Endothelial cell of umbilical vein (primary cell): Measurements from ENCODE around the gene KCNIP3. TPM values are rescaled to one million over a fixed set of nuclear protein-coding genes. Genes with fewer than 3 reads are reported as not detected.

Source experiments
- BruUV-seq: library from RNA; stranded (reverse); fragments of 400-500 nt; replicated peaks from 2 replicates; lab custom pipeline; 2021; lab: Mats Ljungman, UMichigan
- CTCF ChIA-PET: fragments of 300-600, 350-600 bp; sonication (Branson Sonifier 250); formaldehyde crosslinking; loops from one replicate; lab custom pipeline; 2021; ENCODE audit warnings: antibody characterized with exemption, inconsistent platforms; lab: Charles Lee
- POLR2A ChIA-PET: fragments of 300-600, 350-600 bp; sonication (Branson Sonifier 250); formaldehyde crosslinking; loops from one replicate; lab custom pipeline; 2021; ENCODE audit warnings: antibody characterized with exemption, inconsistent platforms; lab: Charles Lee
- DNase-seq: peaks from one replicate; pipeline ENCODE4 v3.0.0-alpha.2; 2011; ENCODE audit warnings: low read depth, low spot score
- FAIRE-seq: peaks from 2 replicates; lab custom pipeline; 2011; peaks lifted over from hg19 to GRCh38; lab: Jason Lieb, UNC
- H2AFZ ChIP-seq: 2 replicates; pipeline ENCODE4 v1.6.0; 2012; ENCODE audit warnings: low read depth, low read length, control low read depth, inconsistent platforms
- H3K27ac ChIP-seq: 2 replicates; pipeline ENCODE4 v1.5.1; 2011; ENCODE audit warnings: low read depth, mild to moderate bottlenecking, control low read depth, low read length, moderate library complexity; ENCODE audit not compliant: insufficient read depth
- H3K27me3 ChIP-seq, 2 experiments: 2 replicates each; pipeline versions ENCODE4 v1.6.0 to v1.6.1; 2011; ENCODE audit warnings: low read length in 2 of 2, mixed read lengths in 1 of 2; ENCODE audit not compliant: control insufficient read depth in 2 of 2, insufficient read depth in 2 of 2
- H3K36me3 ChIP-seq, 2 experiments: 2 replicates in 1 of 2; 3 replicates in 1 of 2; pipeline ENCODE4 v1.5.1; 2011; ENCODE audit warnings: low read length in 2 of 2, mild to moderate bottlenecking in 1 of 2, moderate library complexity in 1 of 2; ENCODE audit not compliant: control insufficient read depth in 2 of 2, insufficient read depth in 2 of 2; ENCODE audit errors: extremely low read depth in 1 of 2
- H3K4me1 ChIP-seq: 3 replicates; pipeline ENCODE4 v1.5.1; 2011; ENCODE audit warnings: mild to moderate bottlenecking, low read length; ENCODE audit not compliant: control insufficient read depth, insufficient read depth; ENCODE audit errors: extremely low read depth
- H3K4me2 ChIP-seq: 2 replicates; pipeline ENCODE4 v1.6.1; 2011; ENCODE audit warnings: low read length, control low read depth, mixed read lengths; ENCODE audit not compliant: insufficient read depth
- H3K4me3 ChIP-seq, 3 experiments: fragments of 200-600 bp in 1 of 3; sonication (generic), shearing (Covaris generic) in 1 of 3; replicated peaks in 1 of 3; 2 replicates each; pipeline ENCODE4 v1.5.1; 2011 to 2016; ENCODE audit warnings: control low read depth in 3 of 3, low read length in 3 of 3, mild to moderate bottlenecking in 2 of 3, inconsistent platforms in 1 of 3, low read depth in 1 of 3, moderate library complexity in 1 of 3; ENCODE audit not compliant: insufficient read depth in 1 of 3
- H3K79me2 ChIP-seq: 2 replicates; pipeline ENCODE4 v1.6.0; 2012; ENCODE audit warnings: low read length, inconsistent platforms; ENCODE audit not compliant: control insufficient read depth, insufficient read depth
- H3K9ac ChIP-seq: replicated peaks from 2 replicates; pipeline ENCODE3; 2011; ENCODE audit warnings: low read length, control low read depth; ENCODE audit not compliant: insufficient read depth; ENCODE audit errors: extremely low read depth
- H3K9me1 ChIP-seq: replicated peaks from 3 replicates; pipeline ENCODE4 v1.6.0; 2011; ENCODE audit warnings: mild to moderate bottlenecking, low read length; ENCODE audit not compliant: control insufficient read depth, insufficient read depth; ENCODE audit errors: extremely low read depth
- H3K9me3 ChIP-seq: replicated peaks from 2 replicates; pipeline ENCODE4 v1.5.1; 2012; ENCODE audit warnings: low read length, inconsistent platforms; ENCODE audit not compliant: control insufficient read depth, insufficient read depth
- H4K20me1 ChIP-seq: replicated peaks from 2 replicates; pipeline ENCODE3; 2011; ENCODE audit warnings: mild to moderate bottlenecking, low read length; ENCODE audit not compliant: control insufficient read depth, insufficient read depth; ENCODE audit errors: extremely low read depth
- EZH2 ChIP-seq: IDR thresholded peaks from 2 replicates; pipeline ENCODE4 v1.6.1; 2012; ENCODE audit warnings: borderline replicate concordance, low read depth, mild to moderate bottlenecking, moderate library complexity, low read length, inconsistent platforms; ENCODE audit not compliant: severe bottlenecking
- FOS ChIP-seq: IDR thresholded peaks from 2 replicates; pipeline ENCODE4 v1.6.1; 2011; ENCODE audit warnings: mild to moderate bottlenecking, low read length, moderate library complexity, borderline replicate concordance; ENCODE audit not compliant: insufficient read depth
- GATA2 ChIP-seq: IDR thresholded peaks from 2 replicates; pipeline ENCODE4 v1.7.0; 2011; ENCODE audit warnings: low read depth, mild to moderate bottlenecking, moderate library complexity, mixed read lengths, low read length; ENCODE audit not compliant: insufficient read length, insufficient read depth
- JUN ChIP-seq: IDR thresholded peaks from 2 replicates; pipeline ENCODE4 v1.6.1; 2011; ENCODE audit warnings: borderline replicate concordance, low read depth; ENCODE audit not compliant: insufficient read length, insufficient read depth
- MAX ChIP-seq: IDR thresholded peaks from 2 replicates; pipeline ENCODE4 v1.6.1; 2011; ENCODE audit not compliant: insufficient read depth, insufficient read length
- MYC ChIP-seq: IDR thresholded peaks from one replicate; pipeline ENCODE4 v1.6.1; 2011; ENCODE audit warnings: mild to moderate bottlenecking, low read depth, low read length
- POLR2A ChIP-seq: IDR thresholded peaks from 2 replicates; pipeline ENCODE4 v1.6.1; 2012; ENCODE audit warnings: low read depth, mild to moderate bottlenecking, control low read depth, low read length
- POLR2AphosphoS5 ChIP-seq: IDR thresholded peaks from 2 replicates; pipeline ENCODE4 v1.6.1; 2012; ENCODE audit warnings: low read depth, mild to moderate bottlenecking, control low read depth, low read length, moderate library complexity; ENCODE audit not compliant: insufficient read depth
- dilution Hi-C: fragments of 300-500 bp; cut with MboI; formaldehyde crosslinking; loops from one replicate; pipeline ENCODE4 v1.15.0; 2019; ENCODE audit warnings: low sequenced_read_pairs; ENCODE audit not compliant: extremely low pct_ligation_motif_present
- intact Hi-C: fragments of 100-400 bp; cut with micrococcal nuclease; formaldehyde crosslinking; loops from one replicate; pipeline ENCODE4 v1.10.0; 2022
- polyA plus RNA-seq, 4 experiments: library from polyadenylated mRNA; depleted of rRNA in 3 of 4; stranded (reverse) in 3 of 4; unstranded in 1 of 4; fragments of >200 nt; gene quantifications; 2 replicates each; pipeline versions ENCODE4 v1.2.1 to v1.2.3, GENCODE V29; 2011 to 2012; ENCODE audit warnings: missing spikeins in 1 of 4
- total RNA-seq: library from RNA; stranded (reverse); gene quantifications from 2 replicates; pipeline ENCODE4 v1.2.3, GENCODE V29; 2021
- TF ChIP-seq, protein P1 (sequence below), 2 donors: IDR thresholded peaks; 1 replicate in 1 of 2; 2 replicates in 1 of 2; pipeline ENCODE4 v1.5.1; 2011; ENCODE audit warnings: low read length in 2 of 2, mild to moderate bottlenecking in 2 of 2, moderate library complexity in 2 of 2, control low read depth in 1 of 2, inconsistent platforms in 1 of 2, low read depth in 1 of 2; ENCODE audit not compliant: insufficient read depth in 1 of 2; ENCODE audit errors: extremely low read depth in 1 of 2

Gene KCNIP3
- total and polyA plus RNA-seq, 2 donors (not counting 3 experiments of a cell fraction or from before 2014, with no cell fraction given), result 0.12 to 0.62 TPM

DNA sequence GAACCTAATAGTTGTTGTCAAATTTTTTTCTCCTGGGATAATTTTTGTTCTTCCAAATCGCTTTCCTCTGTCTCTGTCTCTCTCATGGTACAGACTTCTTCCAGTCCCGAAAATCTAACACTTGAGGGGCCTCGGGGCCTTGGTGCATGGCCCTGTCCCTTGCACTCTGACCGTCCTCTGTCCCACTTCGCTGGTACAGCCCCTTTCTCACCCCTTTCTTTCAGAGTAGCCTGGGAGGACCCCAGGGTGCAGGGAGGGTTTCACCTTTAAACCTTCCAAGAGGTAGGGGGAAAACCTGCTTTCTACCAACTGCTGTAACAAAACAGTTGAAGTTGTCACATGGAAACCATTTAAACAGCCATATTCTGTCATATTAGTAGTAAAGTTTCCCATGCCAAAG is 83.1 kb downstream of the KCNIP3 start:
- H4K20me1 ChIP-seq, result no peaks in the 10 kb centered on the region
- no peaks in the 10 kb centered on the region for H3K79me2 ChIP-seq
- H3K9me3 ChIP-seq, result no peaks in the 10 kb centered on the region
- no peak overlapping the region for H3K4me2 ChIP-seq
- DNase-seq (no peak), FAIRE-seq (no peak)
- no peak overlapping the region for H3K4me3 ChIP-seq
- CTCF ChIA-PET, result interaction anchor here (1.3 to 4.8 kb wide), 2 partner anchors 9 to 348 kb away, joined by 3 to 28 read pairs; no protein-coding TSS in a partner anchor
- no peaks in the 10 kb centered on the region for H3K9me1 ChIP-seq
- dilution Hi-C loops (no loop called here), intact Hi-C loops (no loop called here)
- POLR2A ChIA-PET, result no interaction called here
- TF ChIP-seq MAX, result no peak
- TF ChIP-seq JUN, result no peak
- no peak for TF ChIP-seq FOS
- TF ChIP-seq, protein P1, sequence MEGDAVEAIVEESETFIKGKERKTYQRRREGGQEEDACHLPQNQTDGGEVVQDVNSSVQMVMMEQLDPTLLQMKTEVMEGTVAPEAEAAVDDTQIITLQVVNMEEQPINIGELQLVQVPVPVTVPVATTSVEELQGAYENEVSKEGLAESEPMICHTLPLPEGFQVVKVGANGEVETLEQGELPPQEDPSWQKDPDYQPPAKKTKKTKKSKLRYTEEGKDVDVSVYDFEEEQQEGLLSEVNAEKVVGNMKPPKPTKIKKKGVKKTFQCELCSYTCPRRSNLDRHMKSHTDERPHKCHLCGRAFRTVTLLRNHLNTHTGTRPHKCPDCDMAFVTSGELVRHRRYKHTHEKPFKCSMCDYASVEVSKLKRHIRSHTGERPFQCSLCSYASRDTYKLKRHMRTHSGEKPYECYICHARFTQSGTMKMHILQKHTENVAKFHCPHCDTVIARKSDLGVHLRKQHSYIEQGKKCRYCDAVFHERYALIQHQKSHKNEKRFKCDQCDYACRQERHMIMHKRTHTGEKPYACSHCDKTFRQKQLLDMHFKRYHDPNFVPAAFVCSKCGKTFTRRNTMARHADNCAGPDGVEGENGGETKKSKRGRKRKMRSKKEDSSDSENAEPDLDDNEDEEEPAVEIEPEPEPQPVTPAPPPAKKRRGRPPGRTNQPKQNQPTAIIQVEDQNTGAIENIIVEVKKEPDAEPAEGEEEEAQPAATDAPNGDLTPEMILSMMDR (IDR thresholded peaks at IDR 0.05; ENCODE audit: extremely low read depth in 1 of 2, insufficient read depth in 1 of 2, low read depth in 1 of 2, low read length in 2 of 2), result no peak
- no peak for TF ChIP-seq EZH2
- TF ChIP-seq GATA2, result no peak
- no peak for TF ChIP-seq POLR2AphosphoS5
- TF ChIP-seq MYC, result no peak
- no peak for TF ChIP-seq POLR2A
- no peaks in the 10 kb centered on the region for H3K36me3 ChIP-seq
- no peak overlapping the region for H3K9ac ChIP-seq
- H3K4me1 ChIP-seq, result no peaks in the 10 kb centered on the region
- BruUV-seq, result no TSS peak
- H2AFZ ChIP-seq, result no peak overlapping the region
- no peak overlapping the region for H3K27ac ChIP-seq
- H3K27me3 ChIP-seq, result no peaks in the 10 kb centered on the region
